Endothelial cell of umbilical vein (primary cell): ENCODE results near the gene MIB1. TPM values are rescaled to one million over a fixed set of nuclear protein-coding genes. Genes with fewer than 3 reads are reported as not detected.

Source experiments
- BruUV-seq: library from RNA; stranded (reverse); fragments of 400-500 nt; replicated peaks from 2 replicates; lab custom pipeline; 2021; lab: Mats Ljungman, UMichigan
- CTCF ChIA-PET: fragments of 300-600, 350-600 bp; sonication (Branson Sonifier 250); formaldehyde crosslinking; loops from one replicate; lab custom pipeline; 2021; ENCODE audit warnings: antibody characterized with exemption, inconsistent platforms; lab: Charles Lee
- POLR2A ChIA-PET: fragments of 300-600, 350-600 bp; sonication (Branson Sonifier 250); formaldehyde crosslinking; loops from one replicate; lab custom pipeline; 2021; ENCODE audit warnings: antibody characterized with exemption, inconsistent platforms; lab: Charles Lee
- DNase-seq: peaks from one replicate; pipeline ENCODE4 v3.0.0-alpha.2; 2011; ENCODE audit warnings: low read depth, low spot score
- FAIRE-seq: peaks from 2 replicates; lab custom pipeline; 2011; peaks lifted over from hg19 to GRCh38; lab: Jason Lieb, UNC
- H2AFZ ChIP-seq: 2 replicates; pipeline ENCODE4 v1.6.0; 2012; ENCODE audit warnings: low read depth, low read length, control low read depth, inconsistent platforms
- H3K27ac ChIP-seq: 2 replicates; pipeline ENCODE4 v1.5.1; 2011; ENCODE audit warnings: low read depth, mild to moderate bottlenecking, control low read depth, low read length, moderate library complexity; ENCODE audit not compliant: insufficient read depth
- H3K27me3 ChIP-seq, 2 experiments: 2 replicates each; pipeline versions ENCODE4 v1.6.0 to v1.6.1; 2011; ENCODE audit warnings: low read length in 2 of 2, mixed read lengths in 1 of 2; ENCODE audit not compliant: control insufficient read depth in 2 of 2, insufficient read depth in 2 of 2
- H3K36me3 ChIP-seq, 2 experiments: 2 replicates in 1 of 2; 3 replicates in 1 of 2; pipeline ENCODE4 v1.5.1; 2011; ENCODE audit warnings: low read length in 2 of 2, mild to moderate bottlenecking in 1 of 2, moderate library complexity in 1 of 2; ENCODE audit not compliant: control insufficient read depth in 2 of 2, insufficient read depth in 2 of 2; ENCODE audit errors: extremely low read depth in 1 of 2
- H3K4me1 ChIP-seq: 3 replicates; pipeline ENCODE4 v1.5.1; 2011; ENCODE audit warnings: mild to moderate bottlenecking, low read length; ENCODE audit not compliant: control insufficient read depth, insufficient read depth; ENCODE audit errors: extremely low read depth
- H3K4me2 ChIP-seq: 2 replicates; pipeline ENCODE4 v1.6.1; 2011; ENCODE audit warnings: low read length, control low read depth, mixed read lengths; ENCODE audit not compliant: insufficient read depth
- H3K4me3 ChIP-seq, 3 experiments: fragments of 200-600 bp in 1 of 3; sonication (generic), shearing (Covaris generic) in 1 of 3; replicated peaks in 1 of 3; 2 replicates each; pipeline ENCODE4 v1.5.1; 2011 to 2016; ENCODE audit warnings: control low read depth in 3 of 3, low read length in 3 of 3, mild to moderate bottlenecking in 2 of 3, inconsistent platforms in 1 of 3, low read depth in 1 of 3, moderate library complexity in 1 of 3; ENCODE audit not compliant: insufficient read depth in 1 of 3
- H3K79me2 ChIP-seq: 2 replicates; pipeline ENCODE4 v1.6.0; 2012; ENCODE audit warnings: low read length, inconsistent platforms; ENCODE audit not compliant: control insufficient read depth, insufficient read depth
- H3K9ac ChIP-seq: replicated peaks from 2 replicates; pipeline ENCODE3; 2011; ENCODE audit warnings: low read length, control low read depth; ENCODE audit not compliant: insufficient read depth; ENCODE audit errors: extremely low read depth
- H3K9me1 ChIP-seq: replicated peaks from 3 replicates; pipeline ENCODE4 v1.6.0; 2011; ENCODE audit warnings: mild to moderate bottlenecking, low read length; ENCODE audit not compliant: control insufficient read depth, insufficient read depth; ENCODE audit errors: extremely low read depth
- H3K9me3 ChIP-seq: replicated peaks from 2 replicates; pipeline ENCODE4 v1.5.1; 2012; ENCODE audit warnings: low read length, inconsistent platforms; ENCODE audit not compliant: control insufficient read depth, insufficient read depth
- H4K20me1 ChIP-seq: replicated peaks from 2 replicates; pipeline ENCODE3; 2011; ENCODE audit warnings: mild to moderate bottlenecking, low read length; ENCODE audit not compliant: control insufficient read depth, insufficient read depth; ENCODE audit errors: extremely low read depth
- EZH2 ChIP-seq: IDR thresholded peaks from 2 replicates; pipeline ENCODE4 v1.6.1; 2012; ENCODE audit warnings: borderline replicate concordance, low read depth, mild to moderate bottlenecking, moderate library complexity, low read length, inconsistent platforms; ENCODE audit not compliant: severe bottlenecking
- FOS ChIP-seq: IDR thresholded peaks from 2 replicates; pipeline ENCODE4 v1.6.1; 2011; ENCODE audit warnings: mild to moderate bottlenecking, low read length, moderate library complexity, borderline replicate concordance; ENCODE audit not compliant: insufficient read depth
- GATA2 ChIP-seq: IDR thresholded peaks from 2 replicates; pipeline ENCODE4 v1.7.0; 2011; ENCODE audit warnings: low read depth, mild to moderate bottlenecking, moderate library complexity, mixed read lengths, low read length; ENCODE audit not compliant: insufficient read length, insufficient read depth
- JUN ChIP-seq: IDR thresholded peaks from 2 replicates; pipeline ENCODE4 v1.6.1; 2011; ENCODE audit warnings: borderline replicate concordance, low read depth; ENCODE audit not compliant: insufficient read length, insufficient read depth
- MYC ChIP-seq: IDR thresholded peaks from one replicate; pipeline ENCODE4 v1.6.1; 2011; ENCODE audit warnings: mild to moderate bottlenecking, low read depth, low read length
- POLR2A ChIP-seq: IDR thresholded peaks from 2 replicates; pipeline ENCODE4 v1.6.1; 2012; ENCODE audit warnings: low read depth, mild to moderate bottlenecking, control low read depth, low read length
- POLR2AphosphoS5 ChIP-seq: IDR thresholded peaks from 2 replicates; pipeline ENCODE4 v1.6.1; 2012; ENCODE audit warnings: low read depth, mild to moderate bottlenecking, control low read depth, low read length, moderate library complexity; ENCODE audit not compliant: insufficient read depth
- dilution Hi-C: fragments of 300-500 bp; cut with MboI; formaldehyde crosslinking; loops from one replicate; pipeline ENCODE4 v1.15.0; 2019; ENCODE audit warnings: low sequenced_read_pairs; ENCODE audit not compliant: extremely low pct_ligation_motif_present
- intact Hi-C: fragments of 100-400 bp; cut with micrococcal nuclease; formaldehyde crosslinking; loops from one replicate; pipeline ENCODE4 v1.10.0; 2022
- polyA plus RNA-seq, 4 experiments: library from polyadenylated mRNA; depleted of rRNA in 3 of 4; stranded (reverse) in 3 of 4; unstranded in 1 of 4; fragments of >200 nt; gene quantifications; 2 replicates each; pipeline versions ENCODE4 v1.2.1 to v1.2.3, GENCODE V29; 2011 to 2012; ENCODE audit warnings: missing spikeins in 1 of 4
- total RNA-seq: library from RNA; stranded (reverse); gene quantifications from 2 replicates; pipeline ENCODE4 v1.2.3, GENCODE V29; 2021
- TF ChIP-seq, protein P1 (sequence below), 2 donors: IDR thresholded peaks; 1 replicate in 1 of 2; 2 replicates in 1 of 2; pipeline ENCODE4 v1.5.1; 2011; ENCODE audit warnings: low read length in 2 of 2, mild to moderate bottlenecking in 2 of 2, moderate library complexity in 2 of 2, control low read depth in 1 of 2, inconsistent platforms in 1 of 2, low read depth in 1 of 2; ENCODE audit not compliant: insufficient read depth in 1 of 2; ENCODE audit errors: extremely low read depth in 1 of 2
- TF ChIP-seq, protein P2 (sequence below): IDR thresholded peaks from 2 replicates; pipeline ENCODE4 v1.6.1; 2011; ENCODE audit not compliant: insufficient read depth, insufficient read length

The MIB1 gene
- total and polyA plus RNA-seq, 2 donors (not counting 3 experiments of a cell fraction or from before 2014, with no cell fraction given): 6.3 to 37.5 TPM

DNA sequence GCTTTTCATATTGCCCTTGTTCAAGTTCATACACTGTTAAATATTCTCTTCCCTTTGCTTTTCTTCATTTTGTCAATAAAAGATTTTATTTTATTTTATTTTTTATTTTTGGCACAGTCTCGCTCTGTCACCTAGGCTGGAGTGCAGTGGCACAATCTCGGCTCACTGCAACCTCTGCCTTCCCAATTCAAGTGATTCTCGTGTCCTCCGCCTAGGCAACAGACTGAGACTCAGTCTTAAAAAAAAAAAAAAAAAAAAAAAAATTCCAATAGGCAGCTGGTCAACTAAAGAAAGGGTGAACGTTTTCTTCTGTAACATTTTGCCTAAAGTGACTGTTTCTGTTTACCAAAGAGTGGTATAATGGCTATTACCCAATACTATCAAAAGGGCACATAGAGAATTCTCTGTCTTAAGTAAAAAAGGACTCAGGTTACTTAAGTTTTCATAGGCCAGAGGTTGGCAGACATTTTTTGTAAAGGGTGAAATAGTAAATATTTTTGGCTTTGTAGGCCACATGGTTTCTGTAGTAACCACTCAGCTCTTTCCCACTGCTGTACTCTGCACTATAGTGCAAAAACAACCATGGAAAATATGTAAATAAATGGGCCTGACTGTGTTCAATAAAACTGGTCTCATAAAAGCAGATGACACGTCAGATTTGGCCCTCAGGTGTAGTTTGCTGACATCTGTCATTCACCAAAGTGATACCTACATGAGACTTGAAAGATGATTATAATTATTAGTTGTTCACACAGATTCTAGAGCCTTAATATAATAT lies 113.4 kb downstream of the MIB1 start:
- Histone ChIP-seq H4K20me1 (no peaks in the 10 kb centered on the region), H3K27ac (no peak overlapping the region), H3K79me2 (no peaks in the 10 kb centered on the region), H3K27me3 (no peaks in the 10 kb centered on the region), H3K36me3 (peaks cover 0 to 2% of the 10 kb centered on the region in 2 experiments), H3K9me3 (no peaks in the 10 kb centered on the region), H3K4me3 (no peak overlapping the region), H3K4me2 (no peak overlapping the region), H3K9ac (no peak overlapping the region), H3K9me1 (no peaks in the 10 kb centered on the region), H2AFZ (no peak overlapping the region), H3K4me1 (no peaks in the 10 kb centered on the region)
- FAIRE-seq: no peak
- intact Hi-C loops: no loop called here
- dilution Hi-C loops: no loop called here
- BruUV-seq: no TSS peak
- no peak for TF ChIP-seq MYC
- no peak for TF ChIP-seq GATA2
- no peak for TF ChIP-seq POLR2AphosphoS5
- no peak for TF ChIP-seq JUN
- TF ChIP-seq, protein P1, sequence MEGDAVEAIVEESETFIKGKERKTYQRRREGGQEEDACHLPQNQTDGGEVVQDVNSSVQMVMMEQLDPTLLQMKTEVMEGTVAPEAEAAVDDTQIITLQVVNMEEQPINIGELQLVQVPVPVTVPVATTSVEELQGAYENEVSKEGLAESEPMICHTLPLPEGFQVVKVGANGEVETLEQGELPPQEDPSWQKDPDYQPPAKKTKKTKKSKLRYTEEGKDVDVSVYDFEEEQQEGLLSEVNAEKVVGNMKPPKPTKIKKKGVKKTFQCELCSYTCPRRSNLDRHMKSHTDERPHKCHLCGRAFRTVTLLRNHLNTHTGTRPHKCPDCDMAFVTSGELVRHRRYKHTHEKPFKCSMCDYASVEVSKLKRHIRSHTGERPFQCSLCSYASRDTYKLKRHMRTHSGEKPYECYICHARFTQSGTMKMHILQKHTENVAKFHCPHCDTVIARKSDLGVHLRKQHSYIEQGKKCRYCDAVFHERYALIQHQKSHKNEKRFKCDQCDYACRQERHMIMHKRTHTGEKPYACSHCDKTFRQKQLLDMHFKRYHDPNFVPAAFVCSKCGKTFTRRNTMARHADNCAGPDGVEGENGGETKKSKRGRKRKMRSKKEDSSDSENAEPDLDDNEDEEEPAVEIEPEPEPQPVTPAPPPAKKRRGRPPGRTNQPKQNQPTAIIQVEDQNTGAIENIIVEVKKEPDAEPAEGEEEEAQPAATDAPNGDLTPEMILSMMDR (IDR thresholded peaks at IDR 0.05; ENCODE audit: extremely low read depth in 1 of 2, insufficient read depth in 1 of 2, low read depth in 1 of 2, low read length in 2 of 2): no peak
- TF ChIP-seq, protein P2, sequence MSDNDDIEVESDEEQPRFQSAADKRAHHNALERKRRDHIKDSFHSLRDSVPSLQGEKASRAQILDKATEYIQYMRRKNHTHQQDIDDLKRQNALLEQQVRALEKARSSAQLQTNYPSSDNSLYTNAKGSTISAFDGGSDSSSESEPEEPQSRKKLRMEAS: no peak
- TF ChIP-seq POLR2A: no peak
- no peak for TF ChIP-seq FOS
- TF ChIP-seq EZH2: no peak
- POLR2A ChIA-PET: no interaction called here
- no peak for DNase-seq
- CTCF ChIA-PET: interaction anchor here (1.6 to 1.7 kb wide), 3 partner anchors 12 to 34 kb away, joined by 3 to 12 read pairs (median 4); no protein-coding TSS in a partner anchor
